Measurements from ENCODE around the gene B4GALT1.
A peak's percentile ranks its signal among the peaks of the same experiment; 100 is the strongest.

B4GALT1 gene

GRCh38 chr9:33189331-33189791 is 22.2 kb upstream of the B4GALT1 start:
- H3K27ac ChIP-seq (ENCODE audit: poor library complexity, severe bottlenecking): no peak overlapping the region
- no peak for ATAC-seq (ENCODE audit: low read depth)
- DNase-seq (ENCODE audit: low spot score): no peak

GRCh38 chr9:33188711-33189110 is 21.6 kb upstream of the B4GALT1 start:
- Histone ChIP-seq H3K27ac (ENCODE audit: poor library complexity, severe bottlenecking) (no peak overlapping the region), H3K27me3 (ENCODE audit: insufficient read depth, poor library complexity, severe bottlenecking) (no peaks in the 10 kb centered on the region), H3K4me3 (ENCODE audit: severe bottlenecking) (no peak overlapping the region), H3K9me3 (ENCODE audit: severe bottlenecking) (no peaks in the 10 kb centered on the region), H3K36me3 (ENCODE audit: low read depth) (no peaks in the 10 kb centered on the region), H3K4me1 (ENCODE audit: insufficient read depth, poor library complexity, severe bottlenecking) (peaks cover 34% of the 10 kb centered on the region)
- no peak for TF ChIP-seq CTCF (IDR thresholded peaks at IDR 0.05; ENCODE audit: poor library complexity, severe bottlenecking)
- DNase-seq (ENCODE audit: low spot score) (no peak), ATAC-seq (ENCODE audit: low read depth) (no peak)

More at GRCh38 chr9:33189331-33189791, 22.2 kb upstream of the B4GALT1 start:
- H3K4me1 ChIP-seq (ENCODE audit: insufficient read depth, poor library complexity, severe bottlenecking): peaks cover 35% of the 10 kb centered on the region
- H3K27me3 ChIP-seq (ENCODE audit: insufficient read depth, poor library complexity, severe bottlenecking): no peaks in the 10 kb centered on the region
- no peak for TF ChIP-seq CTCF (IDR thresholded peaks at IDR 0.05; ENCODE audit: poor library complexity, severe bottlenecking)
- H3K9me3 ChIP-seq (ENCODE audit: severe bottlenecking): no peaks in the 10 kb centered on the region
- no peak overlapping the region for H3K4me3 ChIP-seq (ENCODE audit: severe bottlenecking)
- no peaks in the 10 kb centered on the region for H3K36me3 ChIP-seq (ENCODE audit: low read depth)

GRCh38 chr9:33187519-33188218 is 20.5 kb upstream of the B4GALT1 start:
- DNase-seq (ENCODE audit: low spot score) (no peak), ATAC-seq (ENCODE audit: low read depth) (peak; percentile 37; the same call in 2 of the 3 replicates)
- H3K4me1 ChIP-seq (ENCODE audit: insufficient read depth, poor library complexity, severe bottlenecking): peaks cover 31% of the 10 kb centered on the region
- H3K27ac ChIP-seq (ENCODE audit: poor library complexity, severe bottlenecking): peak overlapping the region; percentile 51
- no peaks in the 10 kb centered on the region for H3K27me3 ChIP-seq (ENCODE audit: insufficient read depth, poor library complexity, severe bottlenecking)
- H3K36me3 ChIP-seq (ENCODE audit: low read depth): no peaks in the 10 kb centered on the region
- TF ChIP-seq CTCF (IDR thresholded peaks at IDR 0.05; ENCODE audit: poor library complexity, severe bottlenecking): no peak
- no peaks in the 10 kb centered on the region for H3K9me3 ChIP-seq (ENCODE audit: severe bottlenecking)
- no peak overlapping the region for H3K4me3 ChIP-seq (ENCODE audit: severe bottlenecking)

- H3K9me3 ChIP-seq (ENCODE audit: severe bottlenecking): no peaks in the 10 kb centered on the region
- DNase-seq (ENCODE audit: low spot score) (no peak), ATAC-seq (ENCODE audit: low read depth) (peak; percentile 71)
- H3K27ac ChIP-seq (ENCODE audit: poor library complexity, severe bottlenecking): peak overlapping the region; percentile 51
- no peak overlapping the region for H3K4me3 ChIP-seq (ENCODE audit: severe bottlenecking)
- no peak for TF ChIP-seq CTCF (IDR thresholded peaks at IDR 0.05; ENCODE audit: poor library complexity, severe bottlenecking)
- H3K36me3 ChIP-seq (ENCODE audit: low read depth): no peaks in the 10 kb centered on the region
- peaks cover 31% of the 10 kb centered on the region for H3K4me1 ChIP-seq (ENCODE audit: insufficient read depth, poor library complexity, severe bottlenecking)
- no peaks in the 10 kb centered on the region for H3K27me3 ChIP-seq (ENCODE audit: insufficient read depth, poor library complexity, severe bottlenecking)
Observed at GRCh38 chr9:33186457-33187168, 19.5 kb upstream of the B4GALT1 start.

Data from RWPE2 (cell line).